ENCODE data around the gene PTPRR.

PTPRR gene

GRCh38 chr12:70709022-70709421 is 211.5 kb downstream of the PTPRR start (continued):
- TF ChIP-seq PATZ1 (CRISPR knock-in tag; IDR thresholded peaks at IDR 0.05; ENCODE audit: borderline replicate concordance) (no peak), RARB (CRISPR knock-in tag; IDR thresholded peaks at IDR 0.05) (no peak), ZNF8 (CRISPR knock-in tag; IDR thresholded peaks at IDR 0.05) (no peak), PPARA (CRISPR knock-in tag; IDR thresholded peaks at IDR 0.05; ENCODE audit: borderline replicate concordance) (no peak)

- ATAC-seq = no peak
- TF ChIP-seq TCF4 (CRISPR knock-in tag; IDR thresholded peaks at IDR 0.05; ENCODE audit: borderline replicate concordance) (no peak), TSHZ2 (CRISPR knock-in tag; IDR thresholded peaks at IDR 0.05) (no peak), PPARA (CRISPR knock-in tag; IDR thresholded peaks at IDR 0.05; ENCODE audit: borderline replicate concordance) (no peak), CSRNP3 (CRISPR knock-in tag; IDR thresholded peaks at IDR 0.05) (no peak), TOX (CRISPR knock-in tag; IDR thresholded peaks at IDR 0.05; ENCODE audit: borderline replicate concordance) (no peak), ZNF8 (CRISPR knock-in tag; IDR thresholded peaks at IDR 0.05) (no peak), BACH2 (CRISPR knock-in tag; IDR thresholded peaks at IDR 0.05; ENCODE audit: borderline replicate concordance) (no peak), RARB (CRISPR knock-in tag; IDR thresholded peaks at IDR 0.05) (no peak), ARNTL (CRISPR knock-in tag; IDR thresholded peaks at IDR 0.05; ENCODE audit: borderline replicate concordance, low read depth) (no peak)
Measured at GRCh38 chr12:70706611-70707010, 213.9 kb downstream of the PTPRR start.

GRCh38 chr12:70698345-70698744 is 222.2 kb downstream of the PTPRR start:
- TF ChIP-seq ZNF565 (CRISPR knock-in tag; conservative IDR thresholded peaks at IDR 0.05; ENCODE audit: low read depth) = no peak
- TF ChIP-seq ARNTL (CRISPR knock-in tag; IDR thresholded peaks at IDR 0.05; ENCODE audit: borderline replicate concordance, low read depth) = no peak
- TF ChIP-seq TSHZ2 (CRISPR knock-in tag; IDR thresholded peaks at IDR 0.05) = no peak
- TF ChIP-seq BACH2 (CRISPR knock-in tag; IDR thresholded peaks at IDR 0.05; ENCODE audit: borderline replicate concordance) = no peak
- TF ChIP-seq ZFP30 (CRISPR knock-in tag; IDR thresholded peaks at IDR 0.05) = no peak
- no peak for TF ChIP-seq PATZ1 (CRISPR knock-in tag; IDR thresholded peaks at IDR 0.05; ENCODE audit: borderline replicate concordance)
- TF ChIP-seq ZNF70 (CRISPR knock-in tag; IDR thresholded peaks at IDR 0.05) = no peak
- no peak for TF ChIP-seq TCF4 (CRISPR knock-in tag; IDR thresholded peaks at IDR 0.05; ENCODE audit: borderline replicate concordance)
- TF ChIP-seq RARB (CRISPR knock-in tag; IDR thresholded peaks at IDR 0.05) = no peak
- no peak for TF ChIP-seq POU6F1 (CRISPR knock-in tag; IDR thresholded peaks at IDR 0.05; ENCODE audit: borderline replicate concordance, low read depth)
- TF ChIP-seq TOX (CRISPR knock-in tag; IDR thresholded peaks at IDR 0.05; ENCODE audit: borderline replicate concordance) = no peak
- TF ChIP-seq CSDC2 (CRISPR knock-in tag; IDR thresholded peaks at IDR 0.05) = no peak
- no peak for TF ChIP-seq ZNF8 (CRISPR knock-in tag; IDR thresholded peaks at IDR 0.05)
- TF ChIP-seq CREB5 (CRISPR knock-in tag; IDR thresholded peaks at IDR 0.05; ENCODE audit: low read depth) = no peak
- no peak for TF ChIP-seq ZC3H10 (CRISPR knock-in tag; IDR thresholded peaks at IDR 0.05)
- no peak for TF ChIP-seq ZFP3 (CRISPR knock-in tag; IDR thresholded peaks at IDR 0.05)
- TF ChIP-seq OSR1 (CRISPR knock-in tag; IDR thresholded peaks at IDR 0.05) = no peak
- ATAC-seq = no peak

All from SK-N-SH treated with all-trans-retinoic acid at 6 μM for 48 hours (cell line).